Measurements from ENCODE around the gene ITPR1.

DNA sequence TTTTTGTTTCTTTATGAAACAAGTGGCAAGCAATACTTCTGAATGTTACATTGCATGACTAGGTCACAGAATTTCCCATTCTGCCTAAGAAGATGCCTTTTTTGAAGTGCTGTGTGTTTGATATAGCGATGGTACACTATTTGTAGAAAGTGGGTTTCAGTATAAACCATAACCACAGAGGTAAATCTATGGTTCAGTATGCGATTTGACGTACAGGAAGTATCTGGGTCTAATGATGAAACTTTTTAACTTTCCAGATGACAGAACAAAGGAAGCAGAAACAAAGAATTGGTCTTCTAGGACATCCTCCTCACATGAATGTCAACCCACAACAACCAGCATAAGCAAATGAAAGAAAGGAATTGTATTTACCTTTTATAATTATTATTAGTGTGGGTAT lies 352.7 kb downstream of the ITPR1 start:
- TF ChIP-seq, protein P1, sequence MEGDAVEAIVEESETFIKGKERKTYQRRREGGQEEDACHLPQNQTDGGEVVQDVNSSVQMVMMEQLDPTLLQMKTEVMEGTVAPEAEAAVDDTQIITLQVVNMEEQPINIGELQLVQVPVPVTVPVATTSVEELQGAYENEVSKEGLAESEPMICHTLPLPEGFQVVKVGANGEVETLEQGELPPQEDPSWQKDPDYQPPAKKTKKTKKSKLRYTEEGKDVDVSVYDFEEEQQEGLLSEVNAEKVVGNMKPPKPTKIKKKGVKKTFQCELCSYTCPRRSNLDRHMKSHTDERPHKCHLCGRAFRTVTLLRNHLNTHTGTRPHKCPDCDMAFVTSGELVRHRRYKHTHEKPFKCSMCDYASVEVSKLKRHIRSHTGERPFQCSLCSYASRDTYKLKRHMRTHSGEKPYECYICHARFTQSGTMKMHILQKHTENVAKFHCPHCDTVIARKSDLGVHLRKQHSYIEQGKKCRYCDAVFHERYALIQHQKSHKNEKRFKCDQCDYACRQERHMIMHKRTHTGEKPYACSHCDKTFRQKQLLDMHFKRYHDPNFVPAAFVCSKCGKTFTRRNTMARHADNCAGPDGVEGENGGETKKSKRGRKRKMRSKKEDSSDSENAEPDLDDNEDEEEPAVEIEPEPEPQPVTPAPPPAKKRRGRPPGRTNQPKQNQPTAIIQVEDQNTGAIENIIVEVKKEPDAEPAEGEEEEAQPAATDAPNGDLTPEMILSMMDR (IDR thresholded peaks at IDR 0.05): no peak
- no peak for TF ChIP-seq POLR2A (IDR thresholded peaks at IDR 0.05)

All from esophagus squamous epithelium (tissue), 4 donors.